HG02938 (cell line): ENCODE results near the gene ZNF221.
A peak's percentile ranks its signal among the peaks of the same experiment; 100 is the strongest.
"Not testable (repeated sequence)": the region's sequence is repeated elsewhere in the genome, so short reads cannot be mapped to it uniquely, and the experiment has no call there.

Source experiments
- ATAC-seq: cut with Tn5 transposase; IDR thresholded peaks from one replicate; pipeline ENCODE4 v1.9.1; 2021; ENCODE audit warnings: mild to moderate bottlenecking, moderate library complexity; ENCODE audit not compliant: unreplicated experiment

The ZNF221 gene

GRCh38 chr19:43950834-43951645 lies at the start of gene ZNF221:
Gene ZNF221 (plus strand): TSS chr19:43951228. CDS start chr19:43962727, 11,499 bp downstream.
- peak; percentile 86 for ATAC-seq

- peak; percentile 72 for ATAC-seq
These were observed 49.3 kb upstream of the ZNF221 start for GRCh38 chr19:43901395-43902390.

- ATAC-seq, result no peak
These were observed 48.6 kb upstream of the ZNF221 start for GRCh38 chr19:43902399-43902798.

- no peak for ATAC-seq
These were observed 45.1 kb upstream of the ZNF221 start for GRCh38 chr19:43905897-43906296.

- ATAC-seq, result no peak
These were observed 44.3 kb upstream of the ZNF221 start for GRCh38 chr19:43906774-43907173.

- no peak for ATAC-seq
These were observed 42.4 kb upstream of the ZNF221 start for GRCh38 chr19:43908659-43909058.

GRCh38 chr19:43910884-43911283 lies 40.1 kb upstream of the ZNF221 start:
- ATAC-seq, result no peak

GRCh38 chr19:43913383-43913782 lies 37.6 kb upstream of the ZNF221 start:
- ATAC-seq, result no peak

- no peak for ATAC-seq
These were observed 37.0 kb upstream of the ZNF221 start for GRCh38 chr19:43914051-43914450.

GRCh38 chr19:43923875-43924274 lies 27.2 kb upstream of the ZNF221 start:
- no peak for ATAC-seq

GRCh38 chr19:43928820-43929219 lies 22.2 kb upstream of the ZNF221 start:
- ATAC-seq, result no peak

GRCh38 chr19:43934055-43934984 lies 16.7 kb upstream of the ZNF221 start:
- ATAC-seq, result no peak

GRCh38 chr19:43934985-43935708 lies 15.9 kb upstream of the ZNF221 start, which contains the start of gene ZNF45:
Gene ZNF45 (minus strand): TSS chr19:43935282. CDS start chr19:43922185, 13,097 bp downstream.
- peak; percentile 75 for ATAC-seq

- no peak for ATAC-seq
These were observed 14.8 kb upstream of the ZNF221 start for GRCh38 chr19:43936188-43936587.

- no peak for ATAC-seq
These were observed 11.3 kb upstream of the ZNF221 start for GRCh38 chr19:43939557-43940260.

GRCh38 chr19:43940719-43941118 lies 10.3 kb upstream of the ZNF221 start:
- no peak for ATAC-seq

- no peak for ATAC-seq
These were observed 9.8 kb upstream of the ZNF221 start for GRCh38 chr19:43941209-43941608.

- ATAC-seq, result not testable (repeated sequence)
These were observed 3.6 kb upstream of the ZNF221 start for GRCh38 chr19:43947412-43947811.

- not testable (repeated sequence) for ATAC-seq
These were observed 1.2 kb upstream of the ZNF221 start for GRCh38 chr19:43949803-43950202.
